Activated CD4-positive, alpha-beta T cell treated with anti-CD3 and anti-CD28 coated beads, Interleukin-2, Interleukin-6, amounts not matched to agents 100 ng/mL and 50 ng/mL, durations not matched to agents 16 hours and 8 hours (primary cell): Measurements from ENCODE around the gene LRRFIP2.
A peak's percentile ranks its signal among the peaks of the same experiment; 100 is the strongest.
"Not testable (repeated sequence)": the region's sequence is repeated elsewhere in the genome, so short reads cannot be mapped to it uniquely, and the experiment has no call there.

Source experiments
- DNase-seq: peaks from one replicate; pipeline ENCODE4 v3.0.0-alpha.2; 2020

LRRFIP2 gene

GRCh38 chr3:37140899-37141541 lies 33.4 kb downstream of the LRRFIP2 start:
- no peak for DNase-seq

- DNase-seq, result peak; percentile 61
Observed at GRCh38 chr3:37139567-37140052, 34.8 kb downstream of the LRRFIP2 start.

GRCh38 chr3:37138816-37139215 lies 35.6 kb downstream of the LRRFIP2 start:
- no peak for DNase-seq

GRCh38 chr3:37137516-37137915 lies 36.9 kb downstream of the LRRFIP2 start:
- no peak for DNase-seq

- DNase-seq, result no peak
Observed at GRCh38 chr3:37136067-37136466, 38.3 kb downstream of the LRRFIP2 start.

GRCh38 chr3:37135561-37135960 lies 38.8 kb downstream of the LRRFIP2 start:
- DNase-seq, result no peak

GRCh38 chr3:37132334-37132733 lies 42.0 kb downstream of the LRRFIP2 start:
- no peak for DNase-seq

- no peak for DNase-seq
Observed at GRCh38 chr3:37131860-37132144, 42.6 kb downstream of the LRRFIP2 start.

GRCh38 chr3:37130984-37131859 lies 43.2 kb downstream of the LRRFIP2 start:
- DNase-seq, result no peak

- DNase-seq, result no peak
Observed at GRCh38 chr3:37130448-37130847, 43.9 kb downstream of the LRRFIP2 start.

- peak; percentile 62 for DNase-seq
Observed at GRCh38 chr3:37129871-37130270, 44.5 kb downstream of the LRRFIP2 start.

- no peak for DNase-seq
Observed at GRCh38 chr3:37127340-37127739, 47.0 kb downstream of the LRRFIP2 start.

- no peak for DNase-seq
Observed at GRCh38 chr3:37126856-37127255, 47.5 kb downstream of the LRRFIP2 start.

- DNase-seq, result no peak
Observed at GRCh38 chr3:37125195-37126073, 48.9 kb downstream of the LRRFIP2 start.

GRCh38 chr3:37124435-37124834 lies 49.9 kb downstream of the LRRFIP2 start:
- DNase-seq, result no peak

GRCh38 chr3:37123292-37123691 lies 51.1 kb downstream of the LRRFIP2 start:
- no peak for DNase-seq

GRCh38 chr3:37122069-37122468 lies 52.3 kb downstream of the LRRFIP2 start:
- not testable (repeated sequence) for DNase-seq

- DNase-seq, result no peak
Observed at GRCh38 chr3:37118163-37118562, 56.2 kb downstream of the LRRFIP2 start.

GRCh38 chr3:37117548-37117947 lies 56.8 kb downstream of the LRRFIP2 start:
- DNase-seq, result no peak

- DNase-seq, result no peak
Observed at GRCh38 chr3:37116998-37117397, 57.4 kb downstream of the LRRFIP2 start.

- no peak for DNase-seq
Observed at GRCh38 chr3:37115446-37115845, 58.9 kb downstream of the LRRFIP2 start.

- peak; percentile 16 for DNase-seq
Observed at GRCh38 chr3:37114251-37115145, 59.9 kb downstream of the LRRFIP2 start.
